ENCODE data around the gene PCNX2. TPM values are rescaled to one million over a fixed set of nuclear protein-coding genes. Genes with fewer than 3 reads are reported as not detected.

The PCNX2 gene
- total RNA-seq, 1 experiment from 2014 or later: 63.4 TPM

- intact Hi-C loops (cut with micrococcal nuclease; ENCODE audit: unreplicated experiment): no loop called here
- no peak overlapping the region for H3K4me3 Mint-ChIP-seq (ENCODE audit: low read depth, unreplicated experiment)
- H3K36me3 Mint-ChIP-seq (ENCODE audit: insufficient read depth, unreplicated experiment): no peaks in the 10 kb centered on the region
- CTCF ChIA-PET: interaction anchor here (0.8 kb wide), 1 partner anchor 48 kb away, joined by 3 read pairs; no protein-coding TSS in a partner anchor
- TF ChIP-seq, protein P1, sequence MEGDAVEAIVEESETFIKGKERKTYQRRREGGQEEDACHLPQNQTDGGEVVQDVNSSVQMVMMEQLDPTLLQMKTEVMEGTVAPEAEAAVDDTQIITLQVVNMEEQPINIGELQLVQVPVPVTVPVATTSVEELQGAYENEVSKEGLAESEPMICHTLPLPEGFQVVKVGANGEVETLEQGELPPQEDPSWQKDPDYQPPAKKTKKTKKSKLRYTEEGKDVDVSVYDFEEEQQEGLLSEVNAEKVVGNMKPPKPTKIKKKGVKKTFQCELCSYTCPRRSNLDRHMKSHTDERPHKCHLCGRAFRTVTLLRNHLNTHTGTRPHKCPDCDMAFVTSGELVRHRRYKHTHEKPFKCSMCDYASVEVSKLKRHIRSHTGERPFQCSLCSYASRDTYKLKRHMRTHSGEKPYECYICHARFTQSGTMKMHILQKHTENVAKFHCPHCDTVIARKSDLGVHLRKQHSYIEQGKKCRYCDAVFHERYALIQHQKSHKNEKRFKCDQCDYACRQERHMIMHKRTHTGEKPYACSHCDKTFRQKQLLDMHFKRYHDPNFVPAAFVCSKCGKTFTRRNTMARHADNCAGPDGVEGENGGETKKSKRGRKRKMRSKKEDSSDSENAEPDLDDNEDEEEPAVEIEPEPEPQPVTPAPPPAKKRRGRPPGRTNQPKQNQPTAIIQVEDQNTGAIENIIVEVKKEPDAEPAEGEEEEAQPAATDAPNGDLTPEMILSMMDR (IDR thresholded peaks at IDR 0.05; ENCODE audit: unreplicated experiment): no peak
- no peaks in the 10 kb centered on the region for H3K27me3 Mint-ChIP-seq (ENCODE audit: unreplicated experiment)
- no peak for DNase-seq
- no peaks in the 10 kb centered on the region for H3K9me3 Mint-ChIP-seq (ENCODE audit: low read depth, unreplicated experiment)
- BruUV-seq (replicated peaks): no TSS peak
- no peaks in the 10 kb centered on the region for H3K4me1 Mint-ChIP-seq (ENCODE audit: low read depth, unreplicated experiment)
- no peak overlapping the region for H3K27ac Mint-ChIP-seq (ENCODE audit: unreplicated experiment)
Measured at GRCh38 chr1:233315718-233316301, 20.3 kb upstream of the PCNX2 start.

DNA sequence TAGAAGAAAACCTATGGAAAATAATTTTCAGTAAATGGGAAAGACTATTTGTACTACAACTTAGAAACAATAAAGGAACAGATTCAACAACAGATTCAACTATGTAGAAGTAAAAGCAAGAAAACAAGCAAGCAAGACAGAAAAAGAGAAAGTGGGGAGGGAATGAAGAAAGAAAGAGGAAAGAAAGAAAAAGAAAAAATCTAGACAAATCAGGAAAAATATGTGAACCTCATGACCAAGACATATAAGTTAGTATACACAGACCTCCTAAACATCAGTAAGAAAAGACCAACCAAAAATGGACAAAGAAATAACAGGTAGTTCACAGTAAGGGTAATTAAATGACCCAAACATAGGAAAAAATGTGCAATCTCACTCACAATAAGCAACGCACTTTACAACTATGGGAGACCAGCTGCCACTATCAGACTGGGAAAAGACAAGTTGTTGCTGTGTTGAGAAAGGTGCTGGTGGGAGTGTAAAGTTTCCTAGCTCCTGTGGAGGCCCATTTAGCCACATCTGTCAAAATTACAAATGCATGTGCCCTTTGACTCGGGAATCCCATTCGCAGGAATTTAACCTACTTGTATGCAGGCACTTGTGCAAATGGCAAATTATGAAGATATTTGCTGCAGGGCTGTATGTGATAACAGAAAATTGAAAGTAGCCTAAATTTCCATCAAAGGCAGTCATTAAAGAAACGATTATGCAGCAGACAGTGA lies 18.1 kb upstream of the PCNX2 start:
- Mint-ChIP-seq H3K27me3 (ENCODE audit: unreplicated experiment) (no peaks in the 10 kb centered on the region), H3K9me3 (ENCODE audit: low read depth, unreplicated experiment) (no peaks in the 10 kb centered on the region), H3K4me1 (ENCODE audit: low read depth, unreplicated experiment) (no peaks in the 10 kb centered on the region), H3K27ac (ENCODE audit: unreplicated experiment) (no peak overlapping the region), H3K36me3 (ENCODE audit: insufficient read depth, unreplicated experiment) (no peaks in the 10 kb centered on the region), H3K4me3 (ENCODE audit: low read depth, unreplicated experiment) (no peak overlapping the region)
- intact Hi-C loops (cut with micrococcal nuclease; ENCODE audit: unreplicated experiment): no loop called here
- no TSS peak for BruUV-seq (replicated peaks)
- DNase-seq: no peak
- CTCF ChIA-PET: no interaction called here
- TF ChIP-seq, protein P1 (IDR thresholded peaks at IDR 0.05; ENCODE audit: unreplicated experiment): no peak

DNA sequence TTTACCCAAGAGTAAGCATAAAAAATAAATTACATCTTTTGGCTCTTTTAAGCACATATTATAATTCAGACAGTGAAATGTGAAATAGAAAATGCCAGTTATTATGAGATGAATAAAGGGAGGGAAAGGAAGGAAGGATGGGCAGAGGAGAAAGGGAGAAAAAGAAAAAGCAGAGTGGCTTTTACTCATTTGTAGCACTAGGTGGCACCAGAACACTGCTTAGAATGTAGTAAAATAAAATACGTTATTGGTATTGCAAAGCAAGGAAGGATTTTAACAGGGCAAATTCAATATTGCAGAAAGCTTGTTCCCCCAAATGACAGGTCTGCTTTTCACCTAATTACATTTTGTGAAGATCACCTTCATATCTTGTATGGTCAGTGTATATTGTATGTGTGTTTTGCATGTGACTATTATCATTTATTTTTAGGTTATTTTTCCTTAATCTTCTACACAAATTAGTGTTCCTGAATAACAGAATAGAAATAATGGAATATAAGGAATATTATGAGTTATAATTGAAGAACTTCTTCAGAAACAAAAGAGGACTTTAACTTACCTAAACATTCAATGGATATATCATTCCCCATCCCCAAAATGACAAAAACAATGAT lies 9.1 kb upstream of the PCNX2 start:
- CTCF ChIA-PET: interaction anchor here (0.6 to 1.4 kb wide), 3 partner anchors 8 to 798 kb away, joined by 3 to 7 read pairs (median 5); no protein-coding TSS in a partner anchor
- TF ChIP-seq, protein P1 (IDR thresholded peaks at IDR 0.05; ENCODE audit: unreplicated experiment): peak; percentile 67
- H3K9me3 Mint-ChIP-seq (ENCODE audit: low read depth, unreplicated experiment): no peaks in the 10 kb centered on the region
- intact Hi-C loops (cut with micrococcal nuclease; ENCODE audit: unreplicated experiment): loop anchor here (2.0 to 10.0 kb wide), 6 partner anchors 58 to 808 kb away; partner anchors contain the start of gene SLC35F3
- no peaks in the 10 kb centered on the region for H3K36me3 Mint-ChIP-seq (ENCODE audit: insufficient read depth, unreplicated experiment)
- no TSS peak for BruUV-seq (replicated peaks)
- DNase-seq: no peak
- peaks cover 8% of the 10 kb centered on the region for H3K4me1 Mint-ChIP-seq (ENCODE audit: low read depth, unreplicated experiment)
- H3K4me3 Mint-ChIP-seq (ENCODE audit: low read depth, unreplicated experiment): no peak overlapping the region
- H3K27me3 Mint-ChIP-seq (ENCODE audit: unreplicated experiment): no peaks in the 10 kb centered on the region
- H3K27ac Mint-ChIP-seq (ENCODE audit: unreplicated experiment): no peak overlapping the region

- CTCF ChIA-PET: no interaction called here
- H3K4me3 Mint-ChIP-seq (ENCODE audit: low read depth, unreplicated experiment): no peak overlapping the region
- no TSS peak for BruUV-seq (replicated peaks)
Measured at GRCh38 chr1:233300326-233300725, 4.8 kb upstream of the PCNX2 start.

More at GRCh38 chr1:233300326-233300725, 4.8 kb upstream of the PCNX2 start:
- Mint-ChIP-seq H3K27me3 (ENCODE audit: unreplicated experiment) (no peaks in the 10 kb centered on the region), H3K27ac (ENCODE audit: unreplicated experiment) (no peak overlapping the region), H3K4me1 (ENCODE audit: low read depth, unreplicated experiment) (peaks cover 11% of the 10 kb centered on the region), H3K36me3 (ENCODE audit: insufficient read depth, unreplicated experiment) (peaks cover 8% of the 10 kb centered on the region), H3K9me3 (ENCODE audit: low read depth, unreplicated experiment) (no peaks in the 10 kb centered on the region)
- TF ChIP-seq, protein P1 (IDR thresholded peaks at IDR 0.05; ENCODE audit: unreplicated experiment): no peak
- intact Hi-C loops (cut with micrococcal nuclease; ENCODE audit: unreplicated experiment): loop anchor here (5.0 to 10.0 kb wide), 3 partner anchors 62 to 812 kb away; partner anchors contain the start of gene SLC35F3
- DNase-seq: no peak

Measured in Calu3 (cell line).